NCI-H460 (cell line): ENCODE data around the gene XPOT. TPM values are rescaled to one million over a fixed set of nuclear protein-coding genes. Genes with fewer than 3 reads are reported as not detected.
"Not testable (repeated sequence)": the region's sequence is repeated elsewhere in the genome, so short reads cannot be mapped to it uniquely, and the experiment has no call there.

Experiments
- DNase-seq: peaks from one replicate; pipeline ENCODE4 v3.0.0-alpha.2; 2016; ENCODE audit warnings: low read depth; ENCODE audit errors: extremely low read depth
- polyA plus RNA-seq: library from polyadenylated mRNA; depleted of rRNA; stranded (reverse); fragments of >200 nt; gene quantifications from 2 replicates; pipeline ENCODE4 v1.2.3, GENCODE V29; 2014; cell fraction: nucleus; rRNA removed
- total RNA-seq: library from RNA; depleted of rRNA; stranded (reverse); fragments of >200 nt; shearing (Covaris generic); gene quantifications from 2 replicates; pipeline ENCODE4 v1.2.3, GENCODE V29; 2014; rRNA removed

XPOT gene
- total RNA-seq, result 261 and 293 TPM in 2 replicates
- 199 and 279 TPM in 2 replicates for polyA plus RNA-seq

DNA sequence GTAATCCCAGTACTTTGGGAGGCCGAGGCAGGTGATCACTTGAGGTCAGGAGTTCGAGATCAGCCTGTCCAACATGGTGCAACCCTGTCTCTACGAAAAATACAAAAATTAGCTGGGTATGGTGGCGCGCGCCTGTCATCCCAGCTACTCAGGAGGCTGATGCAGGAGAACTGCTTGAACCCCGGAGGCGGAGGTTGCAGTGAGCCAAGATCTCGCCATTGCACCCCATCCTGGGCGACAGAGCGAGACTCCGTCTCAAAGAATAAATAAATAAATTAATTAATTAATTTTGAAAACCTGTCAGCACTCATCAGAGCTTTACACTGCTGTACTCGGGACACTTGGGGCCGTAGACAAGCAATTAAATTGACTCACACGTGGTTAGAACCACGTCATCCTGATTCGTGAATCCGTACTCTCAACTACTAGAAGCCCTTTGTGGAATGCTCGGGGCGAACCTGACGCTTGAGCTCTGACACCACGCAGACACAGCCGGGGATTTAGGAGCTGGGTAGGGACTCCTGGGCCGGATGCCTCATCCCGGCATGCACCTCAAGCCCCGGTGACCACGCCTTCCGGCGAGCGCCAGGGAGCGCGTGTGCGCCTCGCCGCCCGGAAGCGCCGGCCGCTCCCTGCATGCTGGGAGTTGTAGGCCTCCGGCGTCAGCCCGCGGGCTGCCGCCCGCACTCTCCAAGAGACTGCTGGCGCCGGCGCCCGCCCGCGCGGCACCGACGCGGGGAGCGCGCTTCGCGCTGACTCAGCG, at the start of gene XPOT:
Gene XPOT, plus strand, starts transcription at position 686 of the 763 bp plus-strand sequence. CDS start 5,644 bp downstream, outside the sequence.
- peak; percentile 96 for DNase-seq

DNA sequence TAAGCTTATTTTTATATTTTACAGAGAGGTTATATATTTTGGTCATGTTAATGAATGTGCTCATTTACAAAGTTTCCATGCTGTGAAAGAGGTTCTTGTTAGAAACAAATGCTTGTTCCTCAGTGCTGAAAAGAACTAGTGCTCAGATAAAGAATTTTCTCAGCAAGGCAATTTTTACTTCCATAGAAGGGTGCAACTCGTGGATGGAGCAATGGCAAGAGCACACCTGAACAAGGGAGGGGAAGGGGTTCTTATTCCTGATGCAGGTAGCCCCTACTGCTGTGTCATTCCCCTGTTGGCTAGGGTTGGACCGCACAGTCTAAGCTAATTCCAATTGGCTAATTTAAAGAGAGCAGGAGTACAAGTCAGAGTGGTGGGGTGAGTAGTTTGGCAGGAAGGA, 48.0 kb upstream of the XPOT start:
- DNase-seq, result not testable (repeated sequence)

- DNase-seq, result not testable (repeated sequence)
Measured at GRCh38 chr12:64361173-64361572, 43.0 kb upstream of the XPOT start.

GRCh38 chr12:64362721-64363305, 41.4 kb upstream of the XPOT start:
- no peak for DNase-seq

- no peak for DNase-seq
Measured at GRCh38 chr12:64383675-64384074, 20.5 kb upstream of the XPOT start.

- DNase-seq, result no peak
Measured at GRCh38 chr12:64385019-64385418, 19.2 kb upstream of the XPOT start.

GRCh38 chr12:64385468-64385867, 18.7 kb upstream of the XPOT start:
- no peak for DNase-seq

DNA sequence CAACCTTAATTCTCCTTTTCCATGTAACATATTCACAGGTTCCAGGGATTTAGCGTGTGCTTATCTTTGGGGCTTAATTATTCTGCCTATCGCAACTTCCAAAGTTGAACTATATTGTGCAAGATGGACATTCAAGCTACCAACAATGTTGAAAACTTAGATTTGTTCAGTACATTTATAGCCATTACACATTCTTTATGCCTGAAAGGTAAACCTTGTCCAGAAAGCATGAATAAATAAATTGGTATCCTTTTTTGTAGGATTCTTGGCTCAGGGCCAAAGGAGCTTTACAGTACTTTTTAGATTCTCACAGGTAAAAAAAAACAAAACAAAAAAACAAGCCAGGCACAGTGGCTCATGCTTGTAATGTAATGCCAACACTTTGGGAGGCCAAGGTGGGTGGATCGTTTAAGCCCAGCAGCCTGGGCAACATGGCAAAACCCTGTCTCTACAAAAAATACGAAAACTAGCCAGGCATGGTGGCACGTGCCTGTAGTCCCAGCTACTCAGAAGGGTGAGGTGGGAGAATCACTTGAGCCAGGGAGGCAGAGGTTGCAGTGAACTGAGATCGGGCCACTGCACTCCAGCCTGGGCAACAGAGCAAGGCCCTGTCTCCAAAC, 16.9 kb upstream of the XPOT start:
- no peak for DNase-seq

DNA sequence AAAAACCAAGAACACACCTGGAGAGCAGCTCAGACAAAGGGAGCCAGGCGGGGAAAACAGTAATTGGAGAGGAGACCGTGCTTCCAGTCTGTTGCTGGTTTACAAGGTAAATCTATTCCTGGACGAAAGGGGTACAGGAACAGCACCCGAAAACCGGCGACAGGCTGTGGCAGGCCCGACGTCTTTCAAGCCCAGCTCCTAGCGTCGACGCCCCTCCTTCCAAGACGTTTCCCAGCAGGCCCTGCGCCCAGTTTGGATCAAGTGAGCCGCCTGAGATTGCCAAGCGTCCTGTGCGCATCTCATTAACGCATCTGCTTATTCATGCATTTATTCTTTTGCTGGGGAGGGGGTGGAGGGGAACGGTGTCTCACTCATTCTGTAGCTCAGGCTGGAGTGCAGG, 15.0 kb upstream of the XPOT start:
- no peak for DNase-seq

DNA sequence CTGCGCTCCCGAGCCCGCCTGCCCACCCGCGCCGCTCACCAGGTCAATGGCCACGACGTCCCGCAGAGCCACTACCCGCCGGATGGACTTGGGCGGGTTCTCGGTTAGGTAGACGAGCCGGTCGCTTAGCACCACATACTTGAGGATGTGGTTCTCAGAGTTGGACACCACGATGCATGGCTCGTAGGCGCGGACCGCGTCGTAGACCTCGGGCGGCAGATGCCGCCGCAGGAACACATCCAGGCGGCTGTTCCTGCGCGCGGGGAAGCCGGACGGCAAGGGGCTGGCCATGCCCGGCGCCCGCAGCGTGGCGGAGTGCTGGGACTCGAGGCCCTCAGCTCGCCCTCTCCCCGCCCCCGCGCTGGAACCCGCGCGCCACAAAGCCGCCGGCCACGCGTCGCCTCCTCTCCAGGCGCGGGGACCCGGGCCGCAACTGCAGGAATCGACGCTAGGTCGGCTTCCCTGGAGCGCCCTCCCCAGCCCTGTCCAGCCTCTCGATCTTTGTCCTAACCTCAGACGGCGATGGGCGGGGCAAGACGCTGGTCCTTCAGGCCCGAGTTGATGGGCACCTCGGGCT, 13.8 kb upstream of the XPOT start, which contains the start of gene C12orf56:
Gene C12orf56, minus strand, starts transcription at position 484 of the 577 bp plus-strand sequence. Its CDS starts 193 bp downstream, at position 291.
- peak; percentile 36 for DNase-seq

- DNase-seq, result peak; percentile 39
Measured at GRCh38 chr12:64392221-64392620, 12.0 kb upstream of the XPOT start.

DNA sequence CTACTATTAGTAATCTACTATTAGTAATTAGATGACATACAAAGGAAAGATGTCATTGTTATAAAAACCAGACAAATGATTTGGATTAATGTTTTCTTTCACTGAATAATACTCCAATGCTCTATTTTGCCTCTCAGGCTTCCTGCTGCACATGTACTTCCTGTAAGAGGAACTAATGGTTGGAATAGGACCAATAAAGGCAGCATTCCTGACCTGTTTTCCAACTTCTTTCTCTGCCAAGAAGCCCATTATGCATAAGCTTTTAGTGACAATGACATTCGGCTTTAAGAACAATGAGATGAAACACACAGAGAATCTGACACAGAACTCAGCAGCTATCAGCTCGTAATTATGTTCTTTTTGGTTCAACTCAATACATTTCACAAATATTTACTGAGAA, 8.5 kb upstream of the XPOT start:
- DNase-seq, result no peak

DNA sequence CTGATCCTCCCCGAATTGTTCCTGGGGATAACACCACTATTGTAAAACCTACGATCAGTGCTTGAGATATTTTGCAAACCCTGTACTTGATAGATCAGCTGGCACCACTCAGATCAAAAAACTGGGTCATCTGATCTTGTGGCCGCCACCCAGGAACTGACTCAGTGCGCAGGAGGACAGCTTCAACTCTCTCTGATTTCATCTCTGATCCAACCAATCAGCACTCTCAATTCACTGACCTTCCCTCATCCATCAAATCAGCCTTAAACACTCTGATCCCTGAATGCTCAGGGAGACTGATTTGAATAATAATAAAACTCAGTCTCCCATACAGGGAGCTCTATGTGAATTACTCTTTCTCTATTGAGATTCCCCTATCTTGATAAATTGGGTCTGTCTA, 4.2 kb upstream of the XPOT start:
- DNase-seq, result peak; percentile 84

GRCh38 chr12:64402181-64402580, 2.0 kb upstream of the XPOT start:
- DNase-seq, result no peak

DNA sequence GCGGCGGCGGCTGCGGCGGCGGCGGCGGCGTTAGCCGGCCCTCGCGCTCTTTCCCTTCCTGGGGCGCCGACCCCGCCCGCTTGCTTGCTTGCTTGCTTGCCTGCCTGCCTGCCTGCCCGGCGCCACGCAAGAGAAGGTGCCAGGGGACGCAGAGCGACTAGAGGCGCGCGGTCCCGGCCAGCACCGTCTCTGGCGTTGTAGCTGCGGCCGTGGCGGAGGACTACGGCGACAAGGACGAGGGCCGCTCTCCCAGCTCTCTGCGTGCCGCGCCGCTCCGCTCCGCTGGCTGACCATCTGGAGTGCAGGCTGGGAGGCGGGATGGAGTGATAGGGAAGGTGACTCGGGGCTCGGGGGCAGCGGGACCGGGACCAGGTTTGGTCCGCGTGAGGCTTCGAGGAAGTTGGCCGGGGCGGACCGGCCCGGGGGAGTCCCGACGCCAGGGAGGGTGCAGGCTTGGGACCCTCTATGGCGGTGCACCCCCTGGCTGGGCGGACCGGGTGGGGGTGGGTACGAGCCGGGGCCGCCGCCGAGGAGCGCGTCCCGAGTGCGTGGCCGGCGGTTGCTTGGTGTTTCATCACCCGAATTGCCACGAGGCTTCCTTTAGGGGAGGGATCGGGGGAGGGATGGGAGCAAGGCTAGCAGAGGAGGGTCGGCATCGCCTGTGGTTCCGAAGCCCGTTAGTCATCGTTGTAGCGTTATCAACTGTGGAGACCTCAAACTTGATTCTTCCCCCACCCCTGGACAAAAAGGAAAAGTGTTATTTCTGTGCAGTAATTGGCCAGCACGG, 471 bp downstream of the XPOT start:
- DNase-seq, result peak; percentile 92

- DNase-seq, result no peak
Measured at GRCh38 chr12:64407342-64408223, 3.4 kb downstream of the XPOT start.

DNA sequence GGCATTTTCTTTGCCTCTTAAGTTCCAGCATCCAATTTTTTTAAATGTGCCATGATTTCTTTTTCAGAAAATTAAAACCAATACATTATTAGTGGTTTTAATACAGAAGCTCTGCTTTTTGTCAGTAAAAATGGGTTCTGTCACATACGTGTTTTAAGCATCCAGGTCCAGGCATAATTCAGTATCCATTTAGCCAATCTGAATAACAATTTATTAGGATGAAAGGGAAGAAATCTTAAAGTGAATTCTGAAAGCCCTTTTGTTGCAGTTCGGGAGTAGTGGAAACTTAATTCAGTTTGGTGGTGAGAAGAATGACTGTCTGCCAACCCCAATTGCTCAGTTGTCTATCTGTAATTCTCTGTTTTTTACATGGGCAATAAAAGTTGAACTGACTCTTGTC, 7.2 kb downstream of the XPOT start:
- no peak for DNase-seq

- DNase-seq, result no peak
Measured at GRCh38 chr12:64412459-64412858, 8.3 kb downstream of the XPOT start.

- DNase-seq, result no peak
Measured at GRCh38 chr12:64413884-64414283, 9.7 kb downstream of the XPOT start.
